Loucy (cell line): ENCODE results near the gene IGHMBP2.

Source experiments
- H2AFZ ChIP-seq: fragments of 200-600 bp; sonication (generic); 2 replicates; pipeline ENCODE4 v1.6.0; 2016; ENCODE audit warnings: antibody characterized with exemption, mild to moderate bottlenecking, low read length, moderate library complexity
- H3F3A ChIP-seq: fragments of 200-600 bp; 2 replicates; pipeline ENCODE4 v1.6.0; 2016; ENCODE audit warnings: antibody characterized with exemption, low read depth, mild to moderate bottlenecking
- H3K27me3 ChIP-seq: fragments of 200-600 bp; sonication (generic); 2 replicates; pipeline ENCODE4 v1.6.1; 2014; ENCODE audit warnings: low read length, mild to moderate bottlenecking; ENCODE audit not compliant: insufficient read depth, poor library complexity, severe bottlenecking
- H3K36me3 ChIP-seq: fragments of 200-600 bp; sonication (generic); 2 replicates; pipeline ENCODE4 v1.6.1; 2016; ENCODE audit warnings: low read length; ENCODE audit not compliant: insufficient read depth
- H3K4me1 ChIP-seq: fragments of 200-600 bp; sonication (generic); 2 replicates; pipeline ENCODE4 v1.5.1; 2014; ENCODE audit warnings: low read length, mild to moderate bottlenecking; ENCODE audit not compliant: insufficient read depth, poor library complexity, severe bottlenecking
- H3K4me2 ChIP-seq: fragments of 200-600 bp; sonication (generic); 2 replicates; pipeline ENCODE4 v1.6.0; 2014; ENCODE audit warnings: antibody characterized with exemption, low read length, low read depth, mild to moderate bottlenecking; ENCODE audit not compliant: poor library complexity, severe bottlenecking
- H3K4me3 ChIP-seq: fragments of 200-600 bp; sonication (generic); 2 replicates; pipeline ENCODE4 v1.5.1; 2014; ENCODE audit warnings: low read length, mild to moderate bottlenecking, mixed read lengths; ENCODE audit not compliant: poor library complexity, severe bottlenecking
- H3K79me2 ChIP-seq: fragments of 200-600 bp; sonication (generic); 2 replicates; pipeline ENCODE4 v1.6.1; 2014; ENCODE audit warnings: low read length; ENCODE audit not compliant: insufficient read depth
- H3K9ac ChIP-seq: fragments of 200-600 bp; sonication (generic); 2 replicates; pipeline ENCODE4 v1.6.0; 2014; ENCODE audit warnings: mild to moderate bottlenecking, low read depth, low read length, moderate library complexity; ENCODE audit not compliant: poor library complexity, severe bottlenecking
- H3K9me2 ChIP-seq: fragments of 200-600 bp; sonication (generic); replicated peaks from 2 replicates; pipeline ENCODE4 v1.6.1; 2016; ENCODE audit warnings: low read depth, low read length, mixed read lengths
- H3K9me3 ChIP-seq: fragments of 200-600 bp; sonication (generic); 2 replicates; pipeline ENCODE4 v1.6.1; 2014; ENCODE audit warnings: mild to moderate bottlenecking, antibody characterized with exemption, low read length, low read depth; ENCODE audit not compliant: insufficient read depth
- H4K20me1 ChIP-seq: fragments of 200-600 bp; sonication (generic); 2 replicates; pipeline ENCODE4 v1.6.0; 2014; ENCODE audit warnings: antibody characterized with exemption, low read length, mild to moderate bottlenecking; ENCODE audit not compliant: insufficient read depth, poor library complexity, severe bottlenecking
- EZH2phosphoT487 ChIP-seq: fragments of 200-600 bp; IDR thresholded peaks from 2 replicates; pipeline ENCODE4 v1.6.1; 2018; ENCODE audit warnings: antibody characterized with exemption, mild to moderate bottlenecking, moderate library complexity, borderline replicate concordance
- TF ChIP-seq, protein P1 (sequence below): fragments of 200-600 bp; sonication (generic); conservative IDR thresholded peaks from 2 replicates; pipeline ENCODE4 v1.5.1; 2014; ENCODE audit warnings: mild to moderate bottlenecking, antibody characterized with exemption, low read length

The IGHMBP2 gene

DNA sequence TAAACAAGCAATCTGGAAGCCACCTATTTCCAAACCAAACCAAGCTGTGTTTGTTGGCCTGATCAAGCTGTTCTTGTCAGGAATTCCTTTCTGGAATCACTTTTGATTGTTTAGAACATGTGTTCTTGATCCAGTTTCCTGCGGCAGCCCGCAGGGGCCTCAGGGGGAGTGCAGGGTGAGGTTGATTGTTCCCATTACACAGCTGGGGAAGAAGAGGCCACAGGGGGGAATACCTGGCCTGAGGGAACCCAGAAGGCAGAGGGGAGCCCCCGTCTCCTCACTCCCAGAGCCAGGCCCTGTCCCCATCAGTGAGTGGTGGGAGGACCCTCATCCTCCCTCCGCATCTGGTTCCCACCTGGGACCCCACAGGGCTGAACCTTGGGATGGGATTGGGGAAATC, 72.9 kb downstream of the IGHMBP2 start:
- H3K27me3 ChIP-seq, result no peaks in the 10 kb centered on the region
- no peaks in the 10 kb centered on the region for H3K9me3 ChIP-seq
- no peak overlapping the region for H3K4me2 ChIP-seq
- TF ChIP-seq, protein P1, sequence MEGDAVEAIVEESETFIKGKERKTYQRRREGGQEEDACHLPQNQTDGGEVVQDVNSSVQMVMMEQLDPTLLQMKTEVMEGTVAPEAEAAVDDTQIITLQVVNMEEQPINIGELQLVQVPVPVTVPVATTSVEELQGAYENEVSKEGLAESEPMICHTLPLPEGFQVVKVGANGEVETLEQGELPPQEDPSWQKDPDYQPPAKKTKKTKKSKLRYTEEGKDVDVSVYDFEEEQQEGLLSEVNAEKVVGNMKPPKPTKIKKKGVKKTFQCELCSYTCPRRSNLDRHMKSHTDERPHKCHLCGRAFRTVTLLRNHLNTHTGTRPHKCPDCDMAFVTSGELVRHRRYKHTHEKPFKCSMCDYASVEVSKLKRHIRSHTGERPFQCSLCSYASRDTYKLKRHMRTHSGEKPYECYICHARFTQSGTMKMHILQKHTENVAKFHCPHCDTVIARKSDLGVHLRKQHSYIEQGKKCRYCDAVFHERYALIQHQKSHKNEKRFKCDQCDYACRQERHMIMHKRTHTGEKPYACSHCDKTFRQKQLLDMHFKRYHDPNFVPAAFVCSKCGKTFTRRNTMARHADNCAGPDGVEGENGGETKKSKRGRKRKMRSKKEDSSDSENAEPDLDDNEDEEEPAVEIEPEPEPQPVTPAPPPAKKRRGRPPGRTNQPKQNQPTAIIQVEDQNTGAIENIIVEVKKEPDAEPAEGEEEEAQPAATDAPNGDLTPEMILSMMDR, result no peak
- no peak for TF ChIP-seq EZH2phosphoT487
- H3F3A ChIP-seq, result no peaks in the 10 kb centered on the region
- H4K20me1 ChIP-seq, result no peaks in the 10 kb centered on the region
- no peak overlapping the region for H3K9ac ChIP-seq
- H3K9me2 ChIP-seq, result no peaks in the 10 kb centered on the region
- H3K4me1 ChIP-seq, result no peaks in the 10 kb centered on the region
- no peaks in the 10 kb centered on the region for H3K36me3 ChIP-seq
- H3K4me3 ChIP-seq, result no peak overlapping the region
- H2AFZ ChIP-seq, result no peak overlapping the region
- no peaks in the 10 kb centered on the region for H3K79me2 ChIP-seq

DNA sequence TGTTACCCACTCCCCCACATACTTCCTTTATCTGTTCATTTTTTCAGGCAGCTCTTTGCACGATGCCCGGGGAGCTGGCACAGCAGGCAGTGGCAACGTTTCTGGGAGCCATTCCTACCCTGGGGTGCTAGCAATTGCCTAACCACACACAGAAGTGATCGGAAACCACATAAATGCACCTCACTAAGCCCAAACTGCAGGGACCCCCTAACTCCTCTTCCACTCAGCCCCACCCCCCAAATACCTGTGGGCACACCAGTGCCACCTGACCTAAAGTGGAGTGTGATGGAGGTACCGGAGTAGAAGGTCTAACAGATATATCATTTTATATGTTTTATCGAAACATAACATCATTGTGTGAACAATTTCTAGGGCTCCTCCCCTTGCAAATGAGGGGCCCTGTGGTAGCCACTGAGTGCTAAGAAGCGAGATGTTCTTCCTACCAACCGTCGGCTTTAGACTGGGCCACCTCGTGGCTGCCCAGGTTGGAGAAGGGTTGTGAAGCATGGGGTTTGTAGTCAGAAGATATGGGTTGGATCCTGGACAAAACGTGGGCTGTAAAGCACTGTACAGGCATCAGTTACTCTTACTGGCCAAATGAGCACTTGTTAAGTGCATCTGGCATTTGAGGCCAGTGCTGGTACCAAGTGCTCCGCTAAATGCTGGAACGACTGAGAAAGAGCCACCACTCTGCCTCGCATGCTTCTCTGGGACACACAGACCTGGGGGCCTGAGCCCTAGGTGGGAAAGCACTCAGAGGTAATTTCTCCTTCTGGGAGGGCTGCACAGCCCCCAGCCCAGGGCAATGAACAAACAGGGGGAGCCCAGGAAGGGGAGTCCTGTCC, 74.3 kb downstream of the IGHMBP2 start:
- no peak overlapping the region for H3K9ac ChIP-seq
- H3K4me3 ChIP-seq, result no peak overlapping the region
- no peaks in the 10 kb centered on the region for H4K20me1 ChIP-seq
- H3K79me2 ChIP-seq, result no peaks in the 10 kb centered on the region
- no peaks in the 10 kb centered on the region for H3F3A ChIP-seq
- H3K9me2 ChIP-seq, result no peaks in the 10 kb centered on the region
- H3K36me3 ChIP-seq, result no peaks in the 10 kb centered on the region
- no peak for TF ChIP-seq EZH2phosphoT487
- TF ChIP-seq, protein P1, result no peak
- H3K27me3 ChIP-seq, result no peaks in the 10 kb centered on the region
- H3K4me1 ChIP-seq, result no peaks in the 10 kb centered on the region
- no peak overlapping the region for H2AFZ ChIP-seq
- no peaks in the 10 kb centered on the region for H3K9me3 ChIP-seq
- H3K4me2 ChIP-seq, result no peak overlapping the region

DNA sequence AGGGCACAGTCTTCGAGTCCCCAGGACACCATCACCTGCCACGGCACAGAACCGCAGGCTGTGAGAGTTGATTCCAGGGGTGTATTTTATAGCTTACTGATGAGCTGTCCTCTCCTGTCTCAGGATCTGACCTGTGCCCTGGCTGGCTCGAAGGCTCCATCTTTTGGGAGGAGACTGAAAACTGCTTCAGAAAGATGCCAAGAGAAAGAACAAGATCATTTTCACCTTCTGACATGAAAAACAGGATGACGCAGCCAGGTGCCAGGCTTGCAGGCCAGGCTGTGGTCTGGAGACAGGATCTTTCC, 74.9 kb downstream of the IGHMBP2 start:
- H3K9ac ChIP-seq, result no peak overlapping the region
- H4K20me1 ChIP-seq, result no peaks in the 10 kb centered on the region
- H3F3A ChIP-seq, result no peaks in the 10 kb centered on the region
- no peak overlapping the region for H2AFZ ChIP-seq
- no peaks in the 10 kb centered on the region for H3K9me3 ChIP-seq
- H3K4me1 ChIP-seq, result no peaks in the 10 kb centered on the region
- H3K36me3 ChIP-seq, result no peaks in the 10 kb centered on the region
- H3K4me3 ChIP-seq, result no peak overlapping the region
- no peaks in the 10 kb centered on the region for H3K79me2 ChIP-seq
- no peaks in the 10 kb centered on the region for H3K27me3 ChIP-seq
- no peak for TF ChIP-seq EZH2phosphoT487
- TF ChIP-seq, protein P1, result no peak
- H3K4me2 ChIP-seq, result no peak overlapping the region
- no peaks in the 10 kb centered on the region for H3K9me2 ChIP-seq
